HG02885 (cell line): ENCODE data around the gene BOK.
"Not testable (repeated sequence)": the region's sequence is repeated elsewhere in the genome, so short reads cannot be mapped to it uniquely, and the experiment has no call there.

Experiments
- ATAC-seq: cut with Tn5 transposase; IDR thresholded peaks from one replicate; pipeline ENCODE4 v1.9.1; 2021; ENCODE audit warnings: mild to moderate bottlenecking; ENCODE audit not compliant: unreplicated experiment, poor library complexity

BOK gene

GRCh38 chr2:241554610-241555322, 3.8 kb upstream of the BOK start:
- no peak for ATAC-seq

- no peak for ATAC-seq
Observed at GRCh38 chr2:241555711-241556110, 2.8 kb upstream of the BOK start.

- ATAC-seq, result no peak
Observed at GRCh38 chr2:241556746-241557145, 1.8 kb upstream of the BOK start.

GRCh38 chr2:241559323-241560161, 997 bp downstream of the BOK start:
- ATAC-seq, result no peak

GRCh38 chr2:241560162-241560882, 1.8 kb downstream of the BOK start:
- no peak for ATAC-seq

GRCh38 chr2:241560883-241561474, 2.4 kb downstream of the BOK start:
- ATAC-seq, result no peak

- ATAC-seq, result no peak
Observed at GRCh38 chr2:241561832-241562231, 3.3 kb downstream of the BOK start.

- no peak for ATAC-seq
Observed at GRCh38 chr2:241562269-241562891, 3.8 kb downstream of the BOK start.

GRCh38 chr2:241563031-241563507, 4.5 kb downstream of the BOK start:
- ATAC-seq, result no peak

GRCh38 chr2:241563571-241563980, 5.0 kb downstream of the BOK start:
- no peak for ATAC-seq

GRCh38 chr2:241563981-241564595, 5.5 kb downstream of the BOK start:
- ATAC-seq, result no peak

GRCh38 chr2:241564596-241565410, 6.3 kb downstream of the BOK start:
- no peak for ATAC-seq

GRCh38 chr2:241565411-241565810, 6.9 kb downstream of the BOK start:
- no peak for ATAC-seq

- not testable (repeated sequence) for ATAC-seq
Observed at GRCh38 chr2:241566021-241566420, 7.5 kb downstream of the BOK start.

GRCh38 chr2:241566468-241566867, 7.9 kb downstream of the BOK start:
- no peak for ATAC-seq

- not testable (repeated sequence) for ATAC-seq
Observed at GRCh38 chr2:241567266-241567665, 8.7 kb downstream of the BOK start.

GRCh38 chr2:241567776-241568175, 9.2 kb downstream of the BOK start:
- ATAC-seq, result no peak

GRCh38 chr2:241568726-241569125, 10.2 kb downstream of the BOK start:
- ATAC-seq, result no peak

GRCh38 chr2:241569831-241570281, 11.3 kb downstream of the BOK start:
- no peak for ATAC-seq
